A549 treated with AZD9567 at 1 μM for 4 hours (cell line): ENCODE data around the gene SDR9C7. TPM values are rescaled to one million over a fixed set of nuclear protein-coding genes. Genes with fewer than 3 reads are reported as not detected.

Source experiments
- total RNA-seq: library from RNA; stranded (reverse); fragments of 200-300 nt; extraction: Qiagen RNA extraction; gene quantifications from 5 replicates; pipeline ENCODE4 v1.2.3, GENCODE V29; 2022; ENCODE audit not compliant: insufficient read depth

SDR9C7 gene
- total RNA-seq = 0.05 TPM in 1 of 5 replicates, not detected in the others

DNA sequence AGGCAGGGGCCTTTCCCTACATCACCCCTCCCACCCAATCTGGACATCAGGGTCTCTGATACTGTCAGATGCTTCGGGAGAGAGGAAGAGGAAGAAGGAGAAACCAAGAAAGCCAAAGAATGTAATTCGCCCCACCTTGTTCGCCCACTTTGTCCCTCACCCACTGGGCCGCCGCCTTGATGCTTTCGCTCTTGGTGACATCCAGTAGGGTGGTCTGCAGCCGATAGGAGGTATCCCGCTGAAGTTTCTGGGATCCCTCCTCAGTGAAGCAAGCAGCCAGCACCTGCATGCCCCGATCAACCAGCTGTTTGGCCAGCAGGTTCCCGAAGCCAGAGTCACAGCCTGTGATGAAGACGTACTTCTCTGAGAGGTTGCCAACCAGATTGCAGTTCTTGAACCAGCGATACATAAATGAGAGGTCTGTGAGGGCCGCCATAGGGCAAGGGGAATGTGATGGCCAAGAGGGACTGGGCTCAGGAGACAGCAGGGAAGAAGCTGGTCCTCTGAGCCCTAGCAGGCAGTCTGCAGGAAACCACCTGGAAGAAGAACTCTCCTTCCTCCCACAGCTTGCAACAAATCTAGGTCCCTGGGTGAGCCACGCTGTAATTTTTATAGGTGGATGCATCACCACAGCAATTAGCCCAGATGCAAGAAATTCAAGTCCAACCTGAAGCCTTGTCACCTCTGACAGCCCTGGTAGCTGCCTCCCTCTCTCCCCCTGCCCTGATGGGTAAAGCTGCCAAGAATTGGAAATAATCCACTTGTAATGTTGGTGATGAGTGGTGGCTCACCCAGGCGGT lies at the start of gene SDR9C7:
SDR9C7 (minus strand) TSS at position 583 of the 800 bp plus-strand sequence; CDS start at position 436, 147 bp downstream.

DNA sequence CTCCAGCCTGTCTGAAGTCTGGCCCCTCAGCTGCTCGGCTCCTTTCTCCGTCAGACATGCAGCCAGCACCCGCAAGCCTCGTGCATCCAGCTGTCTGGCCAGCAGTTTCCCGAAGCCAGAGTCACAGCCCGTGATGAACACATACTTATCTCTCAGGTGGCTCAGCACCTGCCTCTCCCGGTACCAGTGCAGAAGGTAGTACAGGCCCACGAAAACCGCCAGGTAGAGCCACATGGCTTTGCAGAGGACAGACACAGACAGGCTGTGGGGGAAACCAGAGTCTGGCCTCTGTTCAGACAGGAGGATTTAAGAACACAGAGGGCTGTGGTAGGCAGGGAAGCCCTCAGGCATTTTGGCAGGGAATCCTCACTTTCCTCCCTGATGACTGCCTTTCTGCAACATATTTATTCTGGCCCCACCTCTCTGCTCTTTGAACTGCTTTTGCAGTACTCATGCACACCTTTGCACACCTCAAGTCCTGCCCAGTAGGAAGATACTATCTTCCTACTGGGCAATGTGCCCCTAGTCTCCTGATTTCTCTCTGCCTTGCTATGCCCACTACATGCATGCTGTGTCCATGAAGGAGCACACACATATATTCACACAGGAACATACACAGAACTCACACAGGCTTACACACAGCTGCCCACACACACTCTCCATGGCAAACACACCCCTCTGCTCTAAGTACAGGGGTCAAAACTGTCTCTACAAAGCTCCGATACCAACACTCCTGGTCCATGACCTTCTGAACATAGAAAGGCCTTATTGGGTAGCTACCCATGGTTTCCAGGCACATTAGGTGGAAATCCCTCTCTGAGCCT lies 23.2 kb upstream of the SDR9C7 start, which contains the start of gene RDH16:
RDH16 (minus strand) TSS at position 380 of the 824 bp plus-strand sequence; CDS start at position 234, 146 bp downstream.

Other genes with a start within 250 kb of the SDR9C7 start
- 353 to 461 TPM (median 388 TPM) in 5 replicates for gene PTGES3, start 246.1 kb downstream of the SDR9C7 start, total RNA-seq
- 1,464 to 1,658 TPM (median 1,495 TPM) in 5 replicates for gene NACA, start 209.1 kb downstream of the SDR9C7 start, total RNA-seq
- gene PRIM1, start 182.1 kb downstream of the SDR9C7 start, total RNA-seq = 22.5 to 29.3 TPM (median 23.1 TPM) in 5 replicates
- gene HSD17B6, start 171.1 kb downstream of the SDR9C7 start, total RNA-seq = 1.1 to 5.1 TPM (median 1.2 TPM) in 5 replicates
- gene RDH16, start 23.2 kb upstream of the SDR9C7 start, total RNA-seq = 0.07 to 0.16 TPM (median 0.11 TPM) in 4 of 5 replicates, not detected in the other
- gene ZBTB39, start 72.1 kb upstream of the SDR9C7 start, total RNA-seq = 4.1 to 6.1 TPM (median 5.6 TPM) in 5 replicates
- 0.09 to 0.34 TPM (median 0.17 TPM) in 4 of 5 replicates, not detected in the other for gene TAC3, start 82.1 kb upstream of the SDR9C7 start, total RNA-seq
- gene MYO1A, start 115.7 kb upstream of the SDR9C7 start, total RNA-seq = 0.09 to 0.57 TPM (median 0.30 TPM) in 4 of 5 replicates, not detected in the other
- gene NEMP1, start 144.4 kb upstream of the SDR9C7 start, total RNA-seq = 13.6 to 16.9 TPM (median 14.8 TPM) in 5 replicates
- gene NAB2, start 154.7 kb upstream of the SDR9C7 start, total RNA-seq = 15.1 to 20.9 TPM (median 17.9 TPM) in 5 replicates
- 40.2 to 53.8 TPM (median 48.3 TPM) in 5 replicates for gene STAT6, start 177.0 kb upstream of the SDR9C7 start, total RNA-seq
- gene LRP1, start 194.1 kb upstream of the SDR9C7 start, total RNA-seq = 13.0 to 24.4 TPM (median 14.9 TPM) in 5 replicates
- not detected in 5 replicates for gene LRP1-AS, start 213.2 kb upstream of the SDR9C7 start, total RNA-seq